Panc1 (cell line): ENCODE results near the gene VASH2. TPM values are rescaled to one million over a fixed set of nuclear protein-coding genes. Genes with fewer than 3 reads are reported as not detected.

Source experiments
- ATAC-seq: fragments of 200-7000 bp; cut with Tn5 transposase; 2 replicates; pipeline ENCODE4 v1.9.1; 2020; ENCODE audit warnings: mild to moderate bottlenecking, moderate library complexity
- BruUV-seq: library from RNA; stranded (reverse); fragments of 400-500 nt; replicated peaks from 2 replicates; lab custom pipeline; 2021; lab: Mats Ljungman, UMichigan
- CTCF ChIA-PET: fragments of 300-600 bp; sonication (Branson Sonifier 250); formaldehyde crosslinking; loops from one replicate; lab custom pipeline; 2022; ENCODE audit warnings: antibody characterized with exemption; lab: Charles Lee
- POLR2A ChIA-PET: fragments of 300-600 bp; sonication (Branson Sonifier 250); formaldehyde crosslinking; loops from one replicate; lab custom pipeline; 2022; ENCODE audit warnings: antibody characterized with exemption; lab: Charles Lee
- DNase-seq: peaks from one replicate; pipeline ENCODE4 v3.0.0-alpha.2; 2010; ENCODE audit warnings: low read depth, low spot score
- H3K27ac ChIP-seq: 2 replicates; pipeline ENCODE4 v1.5.1; 2011; ENCODE audit warnings: mild to moderate bottlenecking, low read length, inconsistent platforms
- H3K27me3 ChIP-seq: fragments of 200-500 bp; sonication (Bioruptor generic); 2 replicates; pipeline ENCODE4 v1.6.0; 2014; ENCODE audit warnings: low read length, inconsistent platforms; ENCODE audit not compliant: control insufficient read depth, insufficient read depth
- H3K36me3 ChIP-seq: fragments of 200-500 bp; sonication (Bioruptor generic); 2 replicates; pipeline ENCODE4 v1.5.1; 2014; ENCODE audit warnings: inconsistent platforms, mild to moderate bottlenecking, low read length, moderate library complexity; ENCODE audit not compliant: control insufficient read depth, insufficient read depth
- H3K4me1 ChIP-seq: 2 replicates; pipeline ENCODE4 v1.5.1; 2011; ENCODE audit warnings: inconsistent platforms, mild to moderate bottlenecking, low read length, moderate library complexity; ENCODE audit not compliant: control insufficient read depth, insufficient read depth
- H3K4me3 ChIP-seq, 2 experiments: 2 replicates each; pipeline ENCODE4 v1.5.1; 2011 to 2012; ENCODE audit warnings: low read depth in 2 of 2, low read length in 2 of 2, mild to moderate bottlenecking in 2 of 2, inconsistent platforms in 1 of 2, moderate library complexity in 1 of 2
- H3K9me3 ChIP-seq: fragments of 200-500 bp; sonication (Bioruptor generic); 2 replicates; pipeline ENCODE4 v1.5.1; 2014; ENCODE audit warnings: low read depth, mild to moderate bottlenecking, inconsistent platforms, low read length, moderate library complexity; ENCODE audit not compliant: control insufficient read depth, insufficient read depth
- CTCF ChIP-seq: fragments of 450-650 bp; IDR thresholded peaks from 2 replicates; pipeline ENCODE4 v1.5.1; 2017; ENCODE audit warnings: mild to moderate bottlenecking
- POLR2AphosphoS5 ChIP-seq: IDR thresholded peaks from 2 replicates; pipeline ENCODE4 v1.6.1; 2012; ENCODE audit warnings: mild to moderate bottlenecking, low read depth, low read length, moderate library complexity
- REST ChIP-seq, 2 experiments: IDR thresholded peaks; 2 replicates each; pipeline ENCODE4 v1.6.1; 2011 to 2012; ENCODE audit warnings: low read depth in 2 of 2, control low read depth in 1 of 2, low read length in 1 of 2, mild to moderate bottlenecking in 1 of 2, moderate library complexity in 1 of 2; ENCODE audit not compliant: insufficient read depth in 1 of 2
- SIN3A ChIP-seq: IDR thresholded peaks from 2 replicates; pipeline ENCODE4 v1.6.1; 2012; ENCODE audit warnings: low read depth, mild to moderate bottlenecking, low read length, moderate library complexity, borderline replicate concordance; ENCODE audit not compliant: insufficient read depth
- TCF7L2 ChIP-seq: IDR thresholded peaks from 2 replicates; pipeline ENCODE4 v1.6.1; 2011; ENCODE audit warnings: mild to moderate bottlenecking, low read depth, low read length, inconsistent platforms
- in situ Hi-C: cut with HindIII; loops from 2 replicates; pipeline ENCODE4 v1.10.0; 2016; ENCODE audit warnings: low sequenced_read_pairs, low pct_unique_long_range_greater_than_20kb
- intact Hi-C: fragments of 100-400 bp; cut with micrococcal nuclease; formaldehyde crosslinking; loops from one replicate; pipeline ENCODE4 v1.10.0; 2022; ENCODE audit not compliant: unreplicated experiment
- total RNA-seq: library from RNA; stranded (reverse); gene quantifications from one replicate; pipeline ENCODE4 v1.2.1, GENCODE V29; 2021; ENCODE audit not compliant: unreplicated experiment

The VASH2 gene
- total RNA-seq, 1 experiment from 2014 or later = 1.7 TPM

GRCh38 chr1:212960932-212961331 lies 10.6 kb downstream of the VASH2 start:
- ChIA-PET CTCF (no interaction called here), POLR2A (no interaction called here)
- TF ChIP-seq CTCF = no peak
- no peak for TF ChIP-seq SIN3A
- no peak for TF ChIP-seq POLR2AphosphoS5
- TF ChIP-seq TCF7L2 = no peak
- no peak for TF ChIP-seq REST (IDR thresholded peaks at IDR 0.05; ENCODE audit: insufficient read depth in 1 of 2, low read depth in 2 of 2, low read length in 1 of 2)
- Histone ChIP-seq H3K27ac (no peak overlapping the region), H3K9me3 (no peaks in the 10 kb centered on the region), H3K27me3 (peaks cover 3% of the 10 kb centered on the region; the same call in 1 of the 2 replicates), H3K4me3 (no peak overlapping the region), H3K36me3 (no peaks in the 10 kb centered on the region), H3K4me1 (no peaks in the 10 kb centered on the region)
- in situ Hi-C loops (no loop called here), intact Hi-C loops (no loop called here)
- ATAC-seq (no peak), DNase-seq (no peak)
- no TSS peak for BruUV-seq

- BruUV-seq = no TSS peak
- Histone ChIP-seq H3K27ac (no peak overlapping the region), H3K4me3 (no peak overlapping the region), H3K4me1 (no peaks in the 10 kb centered on the region), H3K9me3 (no peaks in the 10 kb centered on the region), H3K36me3 (no peaks in the 10 kb centered on the region), H3K27me3 (peaks cover 11% of the 10 kb centered on the region)
- DNase-seq (no peak), ATAC-seq (no peak)
- TF ChIP-seq REST (IDR thresholded peaks at IDR 0.05; ENCODE audit: insufficient read depth in 1 of 2, low read depth in 2 of 2, low read length in 1 of 2) = no peak
- TF ChIP-seq SIN3A = no peak
- no peak for TF ChIP-seq TCF7L2
- no peak for TF ChIP-seq POLR2AphosphoS5
- no peak for TF ChIP-seq CTCF
- in situ Hi-C loops (no loop called here), intact Hi-C loops (no loop called here)
- CTCF ChIA-PET = no interaction called here
- POLR2A ChIA-PET = no interaction called here
Measured at GRCh38 chr1:212962509-212962908, 12.2 kb downstream of the VASH2 start.
